ENCODE measurements around the gene GATM.
"Not testable (repeated sequence)": the region's sequence is repeated elsewhere in the genome, so short reads cannot be mapped to it uniquely, and the experiment has no call there.

The GATM gene

DNA sequence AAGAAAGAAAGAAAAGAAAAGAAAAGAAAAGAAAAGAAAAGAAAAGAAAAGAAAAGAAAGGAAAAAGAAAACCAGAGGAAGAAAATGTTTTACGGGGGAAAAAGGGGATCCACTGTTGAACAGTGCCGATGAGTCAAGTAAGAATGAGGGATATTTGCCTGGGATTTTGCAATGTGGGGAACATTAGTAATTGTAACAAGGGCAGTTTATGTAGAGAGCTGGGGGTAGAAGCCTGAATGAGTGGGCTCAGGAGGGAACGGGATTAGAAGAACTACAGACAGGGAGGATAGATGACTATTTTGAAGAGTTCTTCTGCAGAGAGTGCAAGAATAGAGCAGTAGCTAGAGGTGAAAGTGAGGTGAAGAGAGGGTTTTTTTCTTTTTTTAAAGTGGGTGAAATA lies 28.7 kb downstream of the GATM start:
- DNase-seq: no peak

DNA sequence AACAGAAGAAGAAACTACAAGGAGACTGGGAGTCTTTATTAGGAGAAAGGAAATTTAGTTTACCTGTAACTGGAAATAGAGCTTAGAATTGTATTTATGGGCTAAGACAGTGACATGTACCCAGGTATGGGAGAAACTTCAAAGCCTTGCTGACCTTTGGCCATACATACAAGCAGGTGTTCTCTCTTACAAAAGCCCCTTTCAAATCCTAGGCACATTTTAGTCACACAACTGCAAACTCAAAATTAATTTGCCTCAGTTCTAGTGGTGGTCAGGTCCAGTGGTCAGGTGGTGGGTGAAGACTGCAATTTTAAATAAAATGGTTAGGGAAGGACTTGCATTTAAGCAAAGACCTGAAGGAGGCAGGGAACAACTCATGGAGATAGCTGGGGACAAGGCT lies 30.4 kb downstream of the GATM start:
- DNase-seq: no peak

DNA sequence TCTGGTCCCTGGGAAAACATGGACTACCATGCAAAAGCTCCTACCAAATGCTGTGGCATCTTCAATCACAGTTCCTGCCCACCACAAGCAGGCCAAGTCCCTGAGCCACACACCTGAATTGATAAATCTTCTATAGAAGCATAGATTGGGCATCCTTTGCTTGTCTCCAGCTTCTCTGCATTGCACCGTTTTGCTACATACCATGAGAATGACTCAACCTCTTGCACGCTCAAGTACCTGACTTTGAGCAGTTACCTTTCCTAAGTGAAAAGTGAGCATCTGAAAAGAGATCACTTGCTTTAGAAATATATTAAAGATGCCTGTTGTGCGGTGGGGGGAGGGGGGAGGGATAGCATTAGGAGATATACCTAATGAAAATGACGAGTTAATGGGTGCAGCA lies 31.3 kb downstream of the GATM start:
- no peak for DNase-seq

DNA sequence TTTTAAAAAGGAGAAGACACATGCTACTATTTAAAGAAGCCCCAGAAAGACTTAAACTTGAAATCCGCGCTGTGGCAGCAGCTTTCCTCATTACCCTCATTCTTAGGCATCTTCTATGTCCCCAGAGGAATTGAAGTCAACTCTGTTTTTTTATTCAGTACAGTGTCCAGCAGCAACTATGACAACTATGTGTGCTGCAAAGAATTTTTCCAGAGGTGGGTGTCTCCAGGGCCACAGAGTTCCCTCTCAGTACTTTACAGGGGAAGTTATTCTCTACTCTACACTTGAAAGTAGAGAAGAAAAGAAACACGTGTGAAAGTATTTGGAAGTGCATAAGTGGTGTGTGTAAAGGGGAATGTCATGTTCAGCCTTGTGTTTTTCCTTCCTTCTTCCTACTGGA lies 32.0 kb downstream of the GATM start:
- no peak for DNase-seq

DNA sequence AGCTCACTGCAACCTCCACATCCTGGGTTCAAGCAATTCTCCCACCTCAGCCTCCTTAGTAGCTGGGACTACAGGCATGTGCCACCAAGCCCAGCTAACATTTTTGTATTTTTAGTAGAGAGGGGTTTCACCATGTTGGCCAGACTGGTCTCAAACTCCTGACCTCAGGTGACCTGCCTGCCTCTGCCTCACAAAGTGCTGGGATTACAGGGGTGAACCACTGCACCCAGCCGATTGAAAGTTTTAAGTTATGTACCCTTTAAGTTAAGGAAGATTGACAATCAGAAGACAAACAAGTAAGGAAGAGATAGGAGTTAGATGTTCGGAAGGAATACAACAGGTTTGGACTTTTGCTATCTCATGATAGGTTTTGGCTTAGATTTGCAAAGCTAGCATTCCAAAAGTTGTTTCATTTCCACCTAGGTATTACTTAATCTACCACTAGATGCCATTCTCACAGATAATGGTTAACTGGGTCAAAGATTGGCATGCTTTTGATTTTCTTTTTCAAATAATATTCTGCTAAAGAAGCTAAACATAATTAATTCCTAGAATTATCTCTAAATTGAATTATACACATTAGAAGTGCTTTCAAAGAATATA lies 35.0 kb downstream of the GATM start:
- no peak for DNase-seq

DNA sequence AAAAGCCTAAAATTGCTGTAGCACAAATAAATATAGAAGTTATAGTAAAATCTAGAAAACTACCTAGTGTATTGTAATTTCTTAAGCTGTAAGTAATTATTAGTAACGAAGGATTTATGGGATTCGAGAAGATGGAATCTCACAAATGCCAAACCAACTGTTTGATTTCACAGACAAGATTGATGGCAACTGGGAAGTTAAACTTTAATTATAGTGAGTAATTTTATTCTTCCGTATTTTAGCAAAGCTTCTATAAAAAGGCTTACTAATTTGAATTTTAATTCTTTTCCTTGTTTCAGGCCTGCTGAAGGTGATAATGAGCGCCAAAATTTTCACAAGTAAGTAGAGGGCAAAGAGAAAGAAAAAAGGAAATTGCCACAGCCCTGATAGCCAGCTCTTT lies 36.6 kb downstream of the GATM start:
- DNase-seq: no peak

DNA sequence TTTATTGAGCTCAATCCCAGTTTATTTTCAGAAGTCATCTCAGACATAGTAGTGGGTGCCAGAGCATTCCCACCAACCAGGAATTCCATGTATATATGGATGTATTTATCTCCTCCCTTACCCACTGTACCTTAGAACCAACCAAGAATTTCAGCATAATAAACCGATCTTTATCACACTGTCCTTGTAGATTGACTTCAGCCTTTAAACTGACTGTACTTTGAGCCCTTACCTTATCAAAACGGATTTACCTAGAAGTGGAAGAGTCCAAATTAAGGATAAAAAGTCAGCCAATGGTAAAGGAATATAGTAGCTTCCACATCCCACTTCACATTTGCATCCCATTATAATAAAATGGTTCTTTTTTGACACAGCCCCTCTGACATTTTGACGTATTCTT lies 37.9 kb downstream of the GATM start:
- no peak for DNase-seq

DNA sequence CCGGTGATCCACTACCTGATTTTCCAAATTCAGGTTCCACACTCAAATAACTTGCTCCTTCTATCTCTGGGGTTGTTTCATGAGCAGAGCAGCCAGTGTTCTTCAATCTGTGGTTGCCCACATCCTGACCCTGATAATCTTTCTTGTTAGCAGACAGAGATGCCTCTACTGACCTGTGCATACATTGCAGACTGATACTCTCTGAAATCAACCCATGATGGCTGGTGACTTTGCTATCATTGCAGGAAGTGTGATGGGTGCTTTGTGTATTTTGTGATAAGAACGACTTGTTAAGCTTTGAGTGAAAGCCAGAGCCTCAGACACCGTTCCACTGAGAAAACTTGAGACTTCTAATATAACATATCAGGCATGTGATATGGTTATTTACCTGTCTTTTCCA lies 39.9 kb downstream of the GATM start:
- no peak for DNase-seq

DNA sequence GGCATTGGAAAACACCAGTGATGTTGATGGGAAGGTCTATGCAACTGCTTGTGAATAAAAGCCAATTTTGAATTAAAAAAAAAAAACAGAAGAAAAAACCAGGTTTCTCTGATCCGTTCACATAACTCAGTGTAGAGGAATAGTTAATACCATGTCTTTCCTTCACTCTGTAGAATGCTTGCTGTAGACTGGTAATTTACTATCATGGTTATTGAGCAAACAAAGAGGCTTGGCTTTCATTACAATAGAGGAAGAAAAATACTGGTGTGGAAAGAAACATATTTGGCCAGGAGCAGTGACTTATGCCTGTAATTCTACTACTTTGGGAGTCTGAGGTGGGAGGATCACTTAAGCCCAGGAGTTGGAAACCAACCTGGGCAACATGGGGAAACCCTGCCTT lies 41.1 kb downstream of the GATM start:
- no peak for DNase-seq

DNA sequence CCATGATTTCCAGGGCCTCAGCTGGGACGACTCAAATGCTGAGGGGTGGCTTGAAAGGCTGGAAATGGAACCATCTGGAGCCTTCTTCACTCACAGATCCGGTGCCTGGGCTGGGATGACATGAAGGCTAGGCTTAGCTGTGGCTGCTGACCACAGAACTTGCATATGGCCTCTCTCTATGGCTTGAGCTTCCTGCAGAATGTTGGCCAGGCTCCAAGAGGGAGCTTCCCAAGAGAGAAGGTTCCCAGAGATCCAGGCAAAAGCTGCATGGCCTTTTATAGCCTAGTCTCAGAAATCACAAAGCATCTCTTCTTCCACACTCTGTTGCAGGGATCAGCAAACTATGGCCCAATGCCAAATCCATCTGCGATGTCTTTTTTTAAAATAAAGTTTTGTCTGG lies 44.8 kb downstream of the GATM start:
- DNase-seq: no peak

DNA sequence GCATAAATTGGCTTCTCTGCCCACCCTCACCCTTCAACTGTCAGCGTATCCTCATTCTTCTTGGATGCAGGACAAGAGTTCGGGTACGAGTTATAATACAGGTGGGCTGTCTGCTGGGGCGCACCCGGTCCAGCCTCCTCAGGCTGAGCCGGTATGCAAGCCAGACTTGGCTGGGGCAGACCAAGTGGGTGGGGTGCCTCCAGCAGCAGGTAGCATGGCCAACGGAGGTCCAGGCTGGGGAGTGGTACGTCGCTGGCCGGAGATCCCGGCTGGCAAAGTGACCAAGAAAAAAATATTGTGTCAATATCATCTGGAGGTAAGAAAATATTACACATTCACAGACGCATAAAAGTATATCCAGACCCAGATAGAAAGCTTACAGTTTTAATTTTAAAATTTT lies 45.6 kb downstream of the GATM start:
- DNase-seq: no peak

DNA sequence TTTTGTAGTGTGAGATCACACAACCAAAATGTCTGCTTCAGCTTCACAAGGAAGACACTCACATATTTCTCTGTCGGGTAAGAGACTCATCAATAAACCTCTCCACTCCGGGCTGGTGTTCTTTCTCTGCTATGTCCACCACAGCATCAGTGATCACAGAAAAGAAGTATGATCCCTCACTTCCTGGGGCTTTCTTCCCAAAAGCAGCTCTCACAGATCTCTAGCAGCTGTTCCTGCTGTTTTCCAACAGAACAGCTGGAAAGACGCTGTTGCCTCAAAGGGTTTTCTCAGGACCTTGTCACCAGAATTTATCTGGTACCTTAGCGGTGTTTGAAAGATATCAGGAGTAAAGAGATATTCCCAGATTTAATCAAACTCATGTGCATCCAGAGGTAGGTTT lies 46.4 kb downstream of the GATM start:
- DNase-seq: no peak

DNA sequence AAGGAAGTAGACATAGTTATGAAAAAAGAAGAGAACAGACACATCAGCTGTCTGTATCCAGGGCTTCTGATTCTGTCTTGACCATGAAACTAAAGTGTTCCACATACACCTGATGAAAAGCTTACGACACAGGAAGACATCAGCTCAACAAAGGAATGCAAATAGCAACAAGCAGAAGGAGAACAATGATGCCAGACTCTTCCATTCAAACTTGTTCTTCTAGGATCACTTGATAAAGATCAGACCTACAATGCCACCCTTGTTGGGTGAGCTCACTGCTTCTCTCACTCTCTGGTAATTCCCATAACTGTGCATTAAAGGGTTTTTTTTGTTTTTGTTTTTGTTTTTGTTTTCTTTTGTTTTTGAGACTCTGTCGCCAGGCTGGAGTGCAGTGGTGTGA lies 49.7 kb downstream of the GATM start:
- DNase-seq: no peak

DNA sequence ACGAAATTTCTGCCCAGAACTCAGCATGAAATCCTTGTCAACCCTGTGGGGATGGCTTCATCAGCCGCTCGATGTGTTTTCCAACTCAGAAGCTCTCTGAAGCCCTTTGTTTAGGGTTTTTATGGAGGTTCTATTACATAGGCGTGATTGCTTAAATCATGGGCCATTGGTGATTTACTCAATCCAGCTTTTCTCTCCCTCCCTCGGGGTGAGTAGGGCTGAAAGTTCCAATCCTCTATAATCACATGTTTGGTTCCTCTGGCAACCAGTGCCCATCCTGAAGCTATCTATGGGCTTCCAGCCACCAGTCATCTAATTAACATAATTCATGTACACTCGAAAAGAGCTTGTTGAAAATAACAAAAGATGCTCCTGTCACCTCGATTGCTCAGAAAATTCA lies 51.6 kb downstream of the GATM start:
- no peak for DNase-seq

DNA sequence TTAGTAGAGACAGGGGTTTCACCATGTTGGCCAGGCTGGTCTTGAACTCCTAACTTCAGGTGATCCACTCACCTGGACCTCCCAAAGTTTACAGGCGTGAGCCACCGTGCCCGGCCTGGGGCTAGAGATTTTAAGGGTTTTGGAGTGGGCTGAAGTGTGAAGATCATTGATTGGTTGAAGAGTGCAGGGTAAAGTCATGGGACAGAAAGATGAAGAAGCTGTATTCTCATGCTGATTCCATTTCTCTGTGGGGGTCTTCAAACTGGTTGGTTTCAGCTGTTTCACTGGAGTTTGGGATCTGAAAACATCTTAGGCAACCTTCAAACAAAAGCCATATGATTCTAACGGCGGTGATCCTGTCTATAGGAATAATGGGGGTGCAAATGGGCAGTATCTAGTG lies 52.1 kb downstream of the GATM start:
- no peak for DNase-seq

DNA sequence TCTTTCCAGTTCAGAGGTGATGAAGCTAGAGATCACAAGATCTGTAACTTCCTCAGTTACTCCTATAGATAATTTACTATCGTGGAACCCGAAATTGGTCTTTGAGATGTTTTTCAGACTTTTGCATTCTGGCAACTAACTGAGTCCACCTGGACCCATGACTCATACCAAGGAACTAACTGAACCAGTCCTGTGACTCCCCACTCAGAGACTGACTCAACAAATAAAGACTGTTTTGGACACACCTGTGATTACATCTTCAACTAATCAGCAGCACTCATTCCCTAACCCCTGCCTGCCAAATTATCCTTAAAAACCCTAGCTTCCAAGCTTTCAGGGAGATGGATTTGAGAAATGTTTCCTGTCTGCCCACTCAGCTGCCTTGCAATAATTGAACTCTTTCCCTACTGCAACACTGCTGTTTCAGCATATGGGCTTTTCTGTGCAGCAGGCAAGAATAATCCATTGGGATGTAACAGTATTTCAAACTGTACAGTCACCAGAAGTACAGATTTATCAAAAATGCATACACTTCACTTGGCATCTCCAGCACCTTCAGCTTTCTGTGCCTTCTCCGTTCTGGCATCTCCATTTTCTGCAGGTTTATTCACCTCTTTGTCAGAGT lies 57.7 kb downstream of the GATM start:
- DNase-seq: no peak

DNA sequence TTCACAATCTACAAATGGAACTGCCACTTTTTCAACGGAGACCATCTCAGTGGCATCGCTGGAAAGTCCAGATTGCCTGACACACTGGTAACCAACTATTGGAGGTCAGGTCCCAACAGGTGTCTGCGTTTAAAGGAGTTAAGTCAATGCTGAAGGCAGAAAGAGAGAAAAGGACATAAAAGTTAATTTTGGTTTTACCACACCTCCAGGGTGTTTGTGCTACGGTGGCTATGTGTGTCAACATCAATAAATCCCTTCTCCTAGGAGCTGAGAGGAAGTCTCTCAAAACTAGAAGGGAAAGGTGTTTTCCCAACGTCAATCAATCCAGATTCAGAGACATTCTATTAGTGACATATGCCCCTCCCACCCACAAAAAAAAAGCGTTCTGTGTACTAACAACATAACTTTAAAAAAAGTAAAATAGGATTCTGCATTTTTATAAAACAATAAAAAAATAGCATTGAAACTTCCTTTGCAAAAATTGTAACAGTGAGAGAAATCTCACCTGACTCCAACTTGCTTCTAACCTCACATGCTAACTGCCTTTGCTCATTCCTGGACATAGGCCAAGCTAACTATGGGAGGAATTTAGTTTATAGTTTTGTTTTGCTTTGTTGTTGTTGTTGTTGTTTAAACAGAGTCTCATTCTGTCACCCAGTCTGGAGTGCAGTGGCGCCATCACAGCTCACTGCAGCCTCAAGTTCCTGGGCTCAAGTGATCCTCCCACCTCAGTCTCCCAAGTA lies 58.7 kb downstream of the GATM start:
- no peak for DNase-seq

DNA sequence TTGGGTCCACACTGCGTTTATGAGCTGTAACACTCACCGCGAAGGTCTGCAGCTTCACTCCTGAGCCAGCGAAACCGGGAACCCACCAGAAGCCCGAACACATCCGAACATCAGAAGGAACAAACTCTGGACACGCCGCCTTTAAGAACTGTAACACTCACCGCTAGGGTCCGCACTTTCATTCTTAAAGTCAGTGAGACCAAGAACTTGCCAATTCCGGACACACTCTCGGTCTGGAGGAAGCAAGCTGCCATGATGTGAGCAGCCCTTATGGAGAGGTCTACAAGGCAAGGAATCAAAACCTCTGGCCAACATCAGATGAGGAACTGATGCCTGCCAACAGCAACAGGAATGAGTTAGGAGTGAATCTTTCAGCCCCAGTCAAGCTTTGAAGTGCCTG lies 63.4 kb downstream of the GATM start:
- no peak for DNase-seq

DNA sequence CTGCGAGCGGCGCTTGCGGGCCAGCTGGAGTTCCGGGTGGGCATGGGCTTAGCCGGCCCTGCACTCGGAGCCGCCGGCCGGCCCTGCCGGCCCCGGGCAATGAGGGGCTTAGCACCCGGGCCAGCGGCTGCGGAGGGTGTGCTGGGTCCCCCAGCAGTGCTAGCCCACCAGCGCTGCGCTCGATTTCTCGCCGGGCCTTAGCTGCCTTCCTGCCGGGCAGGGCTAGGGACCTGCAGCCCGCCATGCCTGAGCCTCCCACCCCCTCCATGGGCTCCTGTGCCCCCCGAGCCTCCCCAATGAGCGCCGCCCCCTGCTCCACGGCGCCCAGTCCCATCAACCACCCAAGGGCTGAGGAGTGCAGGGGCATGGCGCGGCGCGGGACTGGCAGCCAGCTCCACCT lies 64.2 kb downstream of the GATM start:
- DNase-seq: not testable (repeated sequence)
